ENCODE results near the gene PCDHGA3. TPM values are rescaled to one million over a fixed set of nuclear protein-coding genes. Genes with fewer than 3 reads are reported as not detected.

PCDHGA3 gene
- total RNA-seq, 1 donor from 2014 or later = 0.33 TPM

GRCh38 chr5:141355641-141356040, 12.0 kb downstream of the PCDHGA3 start:
- H3K27me3 Mint-ChIP-seq (ENCODE audit: low read depth) = no peaks in the 10 kb centered on the region
- peaks cover 37% of the 10 kb centered on the region for H3K36me3 Mint-ChIP-seq (ENCODE audit: low read depth)
- no peak overlapping the region for H3K27ac Mint-ChIP-seq (ENCODE audit: unreplicated experiment)
- H3K4me3 Mint-ChIP-seq = no peak overlapping the region
- no peak for DNase-seq (ENCODE audit: low read depth, low spot score)
- H3K9me3 Mint-ChIP-seq = peaks cover 19% of the 10 kb centered on the region
- no peak for TF ChIP-seq CTCF (conservative IDR thresholded peaks at IDR 0.05)
- no peaks in the 10 kb centered on the region for H3K4me1 Mint-ChIP-seq

- H3K27me3 Mint-ChIP-seq (ENCODE audit: low read depth) = no peaks in the 10 kb centered on the region
- peaks cover 42% of the 10 kb centered on the region for H3K36me3 Mint-ChIP-seq (ENCODE audit: low read depth)
- TF ChIP-seq CTCF (conservative IDR thresholded peaks at IDR 0.05) = no peak
- H3K27ac Mint-ChIP-seq (ENCODE audit: unreplicated experiment) = no peak overlapping the region
- peaks cover 20% of the 10 kb centered on the region for H3K9me3 Mint-ChIP-seq
- no peak for DNase-seq (ENCODE audit: low read depth, low spot score)
- H3K4me1 Mint-ChIP-seq = no peaks in the 10 kb centered on the region
- no peak overlapping the region for H3K4me3 Mint-ChIP-seq
These were observed 12.5 kb downstream of the PCDHGA3 start for GRCh38 chr5:141356133-141356532.

GRCh38 chr5:141356950-141357349, 13.3 kb downstream of the PCDHGA3 start:
- DNase-seq (ENCODE audit: low read depth, low spot score) = no peak
- no peaks in the 10 kb centered on the region for H3K4me1 Mint-ChIP-seq
- H3K36me3 Mint-ChIP-seq (ENCODE audit: low read depth) = peaks cover 44% of the 10 kb centered on the region
- H3K4me3 Mint-ChIP-seq = no peak overlapping the region
- H3K27me3 Mint-ChIP-seq (ENCODE audit: low read depth) = no peaks in the 10 kb centered on the region
- peaks cover 20% of the 10 kb centered on the region for H3K9me3 Mint-ChIP-seq
- no peak overlapping the region for H3K27ac Mint-ChIP-seq (ENCODE audit: unreplicated experiment)
- no peak for TF ChIP-seq CTCF (conservative IDR thresholded peaks at IDR 0.05)

GRCh38 chr5:141359790-141360426, 16.3 kb downstream of the PCDHGA3 start, which contains the start of gene PCDHGB2:
Gene PCDHGB2 (plus strand): TSS chr5:141359994. CDS start chr5:141360136, 142 bp downstream.
- Mint-ChIP-seq H3K4me3 (no peak within 1 kb of the TSS), H3K36me3 (ENCODE audit: low read depth) (peaks cover 47% of the 10 kb centered on the region), H3K4me1 (no peaks in the 10 kb centered on the region), H3K9me3 (peaks cover 19% of the 10 kb centered on the region), H3K27ac (ENCODE audit: unreplicated experiment) (no peak within 1 kb of the TSS), H3K27me3 (ENCODE audit: low read depth) (no peaks in the 10 kb centered on the region)
- no peak for DNase-seq (ENCODE audit: low read depth, low spot score)
- TF ChIP-seq CTCF (conservative IDR thresholded peaks at IDR 0.05) = peak; percentile 31

- Mint-ChIP-seq H3K27me3 (ENCODE audit: low read depth) (no peaks in the 10 kb centered on the region), H3K4me1 (no peaks in the 10 kb centered on the region), H3K4me3 (no peak overlapping the region), H3K27ac (ENCODE audit: unreplicated experiment) (no peak overlapping the region), H3K9me3 (peaks cover 24% of the 10 kb centered on the region), H3K36me3 (ENCODE audit: low read depth) (peaks cover 54% of the 10 kb centered on the region)
- no peak for TF ChIP-seq CTCF (conservative IDR thresholded peaks at IDR 0.05)
- DNase-seq (ENCODE audit: low read depth, low spot score) = no peak
These were observed 17.1 kb downstream of the PCDHGA3 start for GRCh38 chr5:141360685-141361084.
